Osteoblast (primary cell): ENCODE measurements around the gene CHCHD3. TPM values are rescaled to one million over a fixed set of nuclear protein-coding genes. Genes with fewer than 3 reads are reported as not detected.

ENCODE experiments used
- DNase-seq: peaks from one replicate; pipeline ENCODE4 v3.0.0; 2011; ENCODE audit warnings: low spot score, mixed read lengths; ENCODE audit not compliant: insufficient read length; ENCODE audit errors: missing footprints
- H2AFZ ChIP-seq: 2 replicates; pipeline ENCODE4 v1.6.0; 2011; ENCODE audit warnings: mild to moderate bottlenecking, low read length
- H3K27ac ChIP-seq: 2 replicates; pipeline ENCODE4 v1.5.1; 2011; ENCODE audit warnings: mild to moderate bottlenecking, low read depth, low read length, moderate library complexity
- H3K27me3 ChIP-seq: 2 replicates; pipeline ENCODE4 v1.6.0; 2012; ENCODE audit warnings: mild to moderate bottlenecking, control low read depth, inconsistent platforms, low read length, moderate library complexity; ENCODE audit not compliant: insufficient read depth
- H3K36me3 ChIP-seq: 2 replicates; pipeline ENCODE4 v1.5.1; 2011; ENCODE audit warnings: mild to moderate bottlenecking, low read length, control low read depth, moderate library complexity; ENCODE audit not compliant: insufficient read depth
- H3K4me1 ChIP-seq: 2 replicates; pipeline ENCODE4 v1.5.1; 2011; ENCODE audit warnings: mild to moderate bottlenecking, low read length, control low read depth, moderate library complexity; ENCODE audit not compliant: insufficient read depth
- H3K4me2 ChIP-seq: 2 replicates; pipeline ENCODE4 v1.6.0; 2011; ENCODE audit warnings: mild to moderate bottlenecking, low read length; ENCODE audit not compliant: insufficient read depth
- H3K4me3 ChIP-seq: fragments of 200-600 bp; sonication (generic); 3 replicates; pipeline ENCODE4 v1.5.1; 2012; ENCODE audit warnings: mild to moderate bottlenecking, low read length, inconsistent platforms; ENCODE audit not compliant: insufficient read depth
- H3K79me2 ChIP-seq: 2 replicates; pipeline ENCODE4 v1.6.0; 2012; ENCODE audit warnings: mild to moderate bottlenecking, low read length, control low read depth, inconsistent platforms; ENCODE audit not compliant: insufficient read depth
- H3K9me3 ChIP-seq: 2 replicates; pipeline ENCODE4 v1.5.1; 2011; ENCODE audit warnings: low read depth, low read length, control low read depth
- H4K20me1 ChIP-seq: 2 replicates; pipeline ENCODE4 v1.6.0; 2012; ENCODE audit warnings: mild to moderate bottlenecking, low read length, control low read depth; ENCODE audit not compliant: insufficient read depth
- total RNA-seq: library from RNA; depleted of rRNA; stranded (reverse); fragments of >200 nt; gene quantifications from 2 replicates; pipeline ENCODE4 v1.2.3, GENCODE V29; 2012
- TF ChIP-seq, protein P1 (sequence below): IDR thresholded peaks from 2 replicates; pipeline ENCODE4 v1.5.1; 2011; ENCODE audit warnings: mild to moderate bottlenecking, low read depth, low read length, moderate library complexity; ENCODE audit errors: extremely low read depth

Gene CHCHD3
- total RNA-seq, 1 donor: 89.8 TPM

GRCh38 chr7:132944774-132945173, 137.1 kb downstream of the CHCHD3 start:
- Histone ChIP-seq H3K4me1 (no peaks in the 10 kb centered on the region), H3K4me3 (no peak overlapping the region), H3K27me3 (no peaks in the 10 kb centered on the region), H2AFZ (no peak overlapping the region), H3K79me2 (no peaks in the 10 kb centered on the region), H3K9me3 (no peaks in the 10 kb centered on the region), H3K4me2 (no peak overlapping the region), H4K20me1 (no peaks in the 10 kb centered on the region), H3K27ac (no peak overlapping the region), H3K36me3 (no peaks in the 10 kb centered on the region)
- no peak for DNase-seq
- TF ChIP-seq, protein P1, sequence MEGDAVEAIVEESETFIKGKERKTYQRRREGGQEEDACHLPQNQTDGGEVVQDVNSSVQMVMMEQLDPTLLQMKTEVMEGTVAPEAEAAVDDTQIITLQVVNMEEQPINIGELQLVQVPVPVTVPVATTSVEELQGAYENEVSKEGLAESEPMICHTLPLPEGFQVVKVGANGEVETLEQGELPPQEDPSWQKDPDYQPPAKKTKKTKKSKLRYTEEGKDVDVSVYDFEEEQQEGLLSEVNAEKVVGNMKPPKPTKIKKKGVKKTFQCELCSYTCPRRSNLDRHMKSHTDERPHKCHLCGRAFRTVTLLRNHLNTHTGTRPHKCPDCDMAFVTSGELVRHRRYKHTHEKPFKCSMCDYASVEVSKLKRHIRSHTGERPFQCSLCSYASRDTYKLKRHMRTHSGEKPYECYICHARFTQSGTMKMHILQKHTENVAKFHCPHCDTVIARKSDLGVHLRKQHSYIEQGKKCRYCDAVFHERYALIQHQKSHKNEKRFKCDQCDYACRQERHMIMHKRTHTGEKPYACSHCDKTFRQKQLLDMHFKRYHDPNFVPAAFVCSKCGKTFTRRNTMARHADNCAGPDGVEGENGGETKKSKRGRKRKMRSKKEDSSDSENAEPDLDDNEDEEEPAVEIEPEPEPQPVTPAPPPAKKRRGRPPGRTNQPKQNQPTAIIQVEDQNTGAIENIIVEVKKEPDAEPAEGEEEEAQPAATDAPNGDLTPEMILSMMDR: no peak

DNA sequence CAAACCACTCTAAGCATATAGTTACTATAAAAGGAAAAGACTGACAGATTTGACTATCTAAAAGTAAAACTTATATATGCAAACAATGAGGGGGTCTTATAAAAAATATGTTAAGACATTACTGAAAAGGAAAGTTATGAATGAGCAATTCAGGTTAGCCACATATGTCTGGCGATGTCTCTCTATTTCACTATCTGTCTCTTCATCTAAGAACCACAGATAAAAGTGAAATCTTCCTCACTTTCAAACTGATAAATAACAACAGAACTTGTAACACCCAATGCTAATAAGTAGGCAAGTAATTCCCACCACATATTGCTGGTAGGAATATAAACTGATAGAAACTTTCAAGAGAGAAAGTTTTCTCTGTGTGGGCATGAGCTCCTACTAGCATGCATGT, 138.2 kb downstream of the CHCHD3 start:
- Histone ChIP-seq H3K4me2 (no peak overlapping the region), H3K36me3 (no peaks in the 10 kb centered on the region), H3K27ac (no peak overlapping the region), H2AFZ (no peak overlapping the region), H4K20me1 (no peaks in the 10 kb centered on the region), H3K9me3 (no peaks in the 10 kb centered on the region), H3K27me3 (no peaks in the 10 kb centered on the region), H3K79me2 (no peaks in the 10 kb centered on the region), H3K4me3 (no peak overlapping the region), H3K4me1 (no peaks in the 10 kb centered on the region)
- TF ChIP-seq, protein P1: no peak
- no peak for DNase-seq

DNA sequence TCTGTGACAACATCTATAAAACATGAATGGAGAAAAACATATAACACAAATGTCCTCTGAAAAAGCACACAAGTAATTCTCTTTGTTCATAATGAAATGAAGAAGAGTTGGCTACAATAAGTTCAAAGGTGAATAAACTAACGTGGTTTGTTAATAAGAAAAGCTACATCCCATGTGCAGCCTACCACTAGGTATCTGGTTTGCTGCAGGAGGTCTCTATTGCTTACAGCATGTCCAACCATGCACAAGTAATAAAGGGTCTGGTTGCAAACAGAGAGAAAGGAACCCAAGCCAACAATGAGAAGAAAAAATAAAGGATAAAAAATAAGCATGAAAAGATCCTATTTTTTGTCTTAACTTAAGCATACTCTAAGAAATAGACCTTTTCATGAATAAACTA, 139.2 kb downstream of the CHCHD3 start:
- Histone ChIP-seq H3K9me3 (no peaks in the 10 kb centered on the region), H3K4me1 (no peaks in the 10 kb centered on the region), H4K20me1 (no peaks in the 10 kb centered on the region), H3K4me2 (no peak overlapping the region), H3K4me3 (no peak overlapping the region), H3K27me3 (no peaks in the 10 kb centered on the region), H3K27ac (no peak overlapping the region), H3K79me2 (no peaks in the 10 kb centered on the region), H2AFZ (no peak overlapping the region), H3K36me3 (no peaks in the 10 kb centered on the region)
- no peak for DNase-seq
- TF ChIP-seq, protein P1: no peak

DNA sequence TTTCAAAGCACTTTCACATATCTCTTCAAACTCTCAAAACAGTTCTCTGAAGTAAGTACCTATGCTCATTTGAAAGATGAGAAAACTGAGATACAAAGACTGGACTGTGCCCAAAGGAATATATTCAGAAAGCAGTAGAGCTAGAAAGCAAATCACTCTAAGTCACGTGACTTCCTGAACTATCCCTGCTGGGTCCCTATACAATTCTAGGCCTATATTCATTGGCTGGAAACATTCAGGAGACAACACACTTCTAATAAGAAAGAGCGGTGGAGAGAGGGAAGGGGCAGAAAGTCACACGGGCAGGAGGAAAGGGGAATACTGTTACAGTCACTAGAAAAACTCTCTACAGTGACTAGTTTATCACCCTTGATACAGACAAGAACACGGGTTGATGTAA, 140.0 kb downstream of the CHCHD3 start:
- H3K27ac ChIP-seq: no peak overlapping the region
- peaks cover 1% of the 10 kb centered on the region for H3K4me1 ChIP-seq
- H3K79me2 ChIP-seq: no peaks in the 10 kb centered on the region
- H2AFZ ChIP-seq: no peak overlapping the region
- H3K4me3 ChIP-seq: no peak overlapping the region
- H3K9me3 ChIP-seq: no peaks in the 10 kb centered on the region
- no peak overlapping the region for H3K4me2 ChIP-seq
- no peaks in the 10 kb centered on the region for H3K27me3 ChIP-seq
- TF ChIP-seq, protein P1: no peak
- H4K20me1 ChIP-seq: no peaks in the 10 kb centered on the region
- DNase-seq: no peak
- H3K36me3 ChIP-seq: no peaks in the 10 kb centered on the region
